ENCODE results near the gene DTX1. TPM values are rescaled to one million over a fixed set of nuclear protein-coding genes. Genes with fewer than 3 reads are reported as not detected.
"Not testable (repeated sequence)": the region's sequence is repeated elsewhere in the genome, so short reads cannot be mapped to it uniquely, and the experiment has no call there.

Gene DTX1
- total and polyA plus RNA-seq, 2 donors (not counting 1 experiment from before 2014, with no cell fraction given), result 47.0 to 49.5 TPM

- ATAC-seq (ENCODE audit: low read depth) (no peak), DNase-seq (no peak)
- H3K4me2 ChIP-seq (replicated peaks; ENCODE audit: low read depth, low read length, poor library complexity, severe bottlenecking), result no peak overlapping the region
- H3K79me2 ChIP-seq (ENCODE audit: control insufficient read depth, insufficient read depth, low read length), result no peaks in the 10 kb centered on the region
- no peaks in the 10 kb centered on the region for H3K36me3 ChIP-seq (replicated peaks in 1 of 2; ENCODE audit: control extremely low read depth in 1 of 2, control insufficient read depth in 1 of 2, extremely low read depth in 1 of 2, insufficient read depth in 2 of 2, low read length in 1 of 2)
- Mint-ChIP-seq H3K4me1 (no peaks in the 10 kb centered on the region), H3K27ac (no peak overlapping the region), H3K9me3 (ENCODE audit: insufficient read depth) (no peaks in the 10 kb centered on the region), H3K4me3 (no peak overlapping the region), H3K27me3 (peaks cover 7% of the 10 kb centered on the region)
- POLR2A ChIA-PET, result no interaction called here
- H2AFZ ChIP-seq (ENCODE audit: insufficient read depth, low read depth, low read length, poor library complexity, severe bottlenecking), result no peak overlapping the region
- intact Hi-C loops (cut with micrococcal nuclease), result no loop called here
- H4K20me1 ChIP-seq (ENCODE audit: control insufficient read depth, insufficient read depth, low read length, poor library complexity, severe bottlenecking), result no peaks in the 10 kb centered on the region
- 93% methylated on average over 3 of the region's 6 CpGs for WGBS (ENCODE audit: insufficient coverage)
- H3K9ac ChIP-seq (ENCODE audit: low read length), result no peak overlapping the region
- H3K4me3 ChIP-seq (ENCODE audit: control extremely low read depth in 1 of 5, extremely low read depth in 1 of 5, insufficient read depth in 1 of 5, low read depth in 2 of 5, low read length in 4 of 5), result no peak overlapping the region
- H3K27me3 ChIP-seq (replicated peaks in 1 of 4; ENCODE audit: control extremely low read depth in 1 of 4, control insufficient read depth in 3 of 4, insufficient read depth in 4 of 4, low read length in 3 of 4), result no peaks in the 10 kb centered on the region
- H3K9me3 ChIP-seq (ENCODE audit: control extremely low read depth in 1 of 3, control insufficient read depth in 2 of 3, insufficient read depth in 1 of 3, low read length in 2 of 3), result no peaks in the 10 kb centered on the region
- no peak overlapping the region for H3K27ac ChIP-seq (ENCODE audit: low read length in 2 of 2)
- CTCF ChIA-PET, result interaction anchor here (1.0 to 1.9 kb wide), 2 partner anchors 68 to 217 kb away, joined by 3 to 5 read pairs; no protein-coding TSS in a partner anchor
- TF ChIP-seq EZH2 (IDR thresholded peaks at IDR 0.05; ENCODE audit: borderline replicate concordance, insufficient read depth, low read depth, low read length, poor library complexity, severe bottlenecking) (no peak), CTCF (IDR thresholded peaks at IDR 0.05) (no peak)
- H3K4me1 ChIP-seq (ENCODE audit: control insufficient read depth in 2 of 2, insufficient read depth in 2 of 2, low read length in 2 of 2), result no peaks in the 10 kb centered on the region
These were observed 60.3 kb downstream of the DTX1 start for GRCh38 chr12:113116875-113117274.

GRCh38 chr12:113117684-113118083 is 61.2 kb downstream of the DTX1 start:
- CTCF ChIA-PET, result interaction anchor here (1.9 kb wide), 1 partner anchor 69 kb away, joined by 5 read pairs; no protein-coding TSS in a partner anchor
- POLR2A ChIA-PET; H3K4me1 Mint-ChIP-seq; DNase-seq; H3K9me3 ChIP-seq (ENCODE audit: control extremely low read depth in 1 of 3, control insufficient read depth in 2 of 3, insufficient read depth in 1 of 3, low read length in 2 of 3); H3K36me3 ChIP-seq (replicated peaks in 1 of 2; ENCODE audit: control extremely low read depth in 1 of 2, control insufficient read depth in 1 of 2, extremely low read depth in 1 of 2, insufficient read depth in 2 of 2, low read length in 1 of 2); H3K4me1 ChIP-seq (ENCODE audit: control insufficient read depth in 2 of 2, insufficient read depth in 2 of 2, low read length in 2 of 2); ATAC-seq (ENCODE audit: low read depth); H3K4me2 ChIP-seq (replicated peaks; ENCODE audit: low read depth, low read length, poor library complexity, severe bottlenecking); H3K27me3 ChIP-seq (replicated peaks in 1 of 4; ENCODE audit: control extremely low read depth in 1 of 4, control insufficient read depth in 3 of 4, insufficient read depth in 4 of 4, low read length in 3 of 4); H3K27ac ChIP-seq (ENCODE audit: low read length in 2 of 2); H3K4me3 Mint-ChIP-seq; H2AFZ ChIP-seq (ENCODE audit: insufficient read depth, low read depth, low read length, poor library complexity, severe bottlenecking); intact Hi-C loops (cut with micrococcal nuclease); H3K9me3 Mint-ChIP-seq (ENCODE audit: insufficient read depth); H3K27ac Mint-ChIP-seq; H3K27me3 Mint-ChIP-seq; H3K79me2 ChIP-seq (ENCODE audit: control insufficient read depth, insufficient read depth, low read length); H3K4me3 ChIP-seq (ENCODE audit: control extremely low read depth in 1 of 5, extremely low read depth in 1 of 5, insufficient read depth in 1 of 5, low read depth in 2 of 5, low read length in 4 of 5); H4K20me1 ChIP-seq (ENCODE audit: control insufficient read depth, insufficient read depth, low read length, poor library complexity, severe bottlenecking); H3K9ac ChIP-seq (ENCODE audit: low read length): not testable (repeated sequence)
- no CpG with 5 or more reads among the region's 8 CpGs for WGBS (ENCODE audit: insufficient coverage)
